ENCODE measurements around the gene ZSWIM1.

DNA sequence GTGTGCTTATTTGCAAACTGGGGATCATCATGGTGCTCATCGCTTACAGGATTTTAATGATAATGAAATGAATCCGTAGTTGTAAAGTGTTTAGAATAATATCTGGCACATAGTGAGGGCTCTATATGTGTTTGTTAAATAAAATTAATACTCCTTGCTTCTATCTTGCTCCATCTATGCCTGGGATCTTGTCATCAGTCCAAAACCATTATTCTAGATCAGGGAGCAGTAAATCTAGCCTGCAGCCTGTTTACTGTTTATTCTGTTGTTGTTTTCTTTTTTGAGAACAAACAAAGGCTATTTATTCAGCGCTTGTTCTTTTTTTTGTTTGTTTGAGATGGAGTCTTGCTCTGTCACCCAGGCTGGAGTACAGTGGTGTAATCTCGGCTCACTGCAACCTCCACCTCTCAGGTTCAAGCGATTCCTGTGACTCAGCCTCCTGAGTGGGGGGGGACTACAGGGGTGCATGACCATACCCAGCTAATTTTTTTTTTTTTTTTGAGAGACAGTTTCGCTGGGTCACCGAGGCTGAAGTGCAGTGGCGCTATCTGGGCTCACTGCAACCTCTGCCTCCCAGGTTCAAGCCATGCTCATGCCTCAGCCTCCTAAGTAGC lies 32.0 kb upstream of the ZSWIM1 start:
- TF ChIP-seq, protein P1, sequence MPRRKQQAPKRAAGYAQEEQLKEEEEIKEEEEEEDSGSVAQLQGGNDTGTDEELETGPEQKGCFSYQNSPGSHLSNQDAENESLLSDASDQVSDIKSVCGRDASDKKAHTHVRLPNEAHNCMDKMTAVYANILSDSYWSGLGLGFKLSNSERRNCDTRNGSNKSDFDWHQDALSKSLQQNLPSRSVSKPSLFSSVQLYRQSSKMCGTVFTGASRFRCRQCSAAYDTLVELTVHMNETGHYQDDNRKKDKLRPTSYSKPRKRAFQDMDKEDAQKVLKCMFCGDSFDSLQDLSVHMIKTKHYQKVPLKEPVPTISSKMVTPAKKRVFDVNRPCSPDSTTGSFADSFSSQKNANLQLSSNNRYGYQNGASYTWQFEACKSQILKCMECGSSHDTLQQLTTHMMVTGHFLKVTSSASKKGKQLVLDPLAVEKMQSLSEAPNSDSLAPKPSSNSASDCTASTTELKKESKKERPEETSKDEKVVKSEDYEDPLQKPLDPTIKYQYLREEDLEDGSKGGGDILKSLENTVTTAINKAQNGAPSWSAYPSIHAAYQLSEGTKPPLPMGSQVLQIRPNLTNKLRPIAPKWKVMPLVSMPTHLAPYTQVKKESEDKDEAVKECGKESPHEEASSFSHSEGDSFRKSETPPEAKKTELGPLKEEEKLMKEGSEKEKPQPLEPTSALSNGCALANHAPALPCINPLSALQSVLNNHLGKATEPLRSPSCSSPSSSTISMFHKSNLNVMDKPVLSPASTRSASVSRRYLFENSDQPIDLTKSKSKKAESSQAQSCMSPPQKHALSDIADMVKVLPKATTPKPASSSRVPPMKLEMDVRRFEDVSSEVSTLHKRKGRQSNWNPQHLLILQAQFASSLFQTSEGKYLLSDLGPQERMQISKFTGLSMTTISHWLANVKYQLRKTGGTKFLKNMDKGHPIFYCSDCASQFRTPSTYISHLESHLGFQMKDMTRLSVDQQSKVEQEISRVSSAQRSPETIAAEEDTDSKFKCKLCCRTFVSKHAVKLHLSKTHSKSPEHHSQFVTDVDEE (CRISPR knock-in tag; IDR thresholded peaks at IDR 0.05), result no peak
- TF ChIP-seq RARB (CRISPR knock-in tag; IDR thresholded peaks at IDR 0.05) (no peak), ZNF70 (CRISPR knock-in tag; IDR thresholded peaks at IDR 0.05) (no peak)
